ENCODE data around the gene CHMP6.

CHMP6 gene

DNA sequence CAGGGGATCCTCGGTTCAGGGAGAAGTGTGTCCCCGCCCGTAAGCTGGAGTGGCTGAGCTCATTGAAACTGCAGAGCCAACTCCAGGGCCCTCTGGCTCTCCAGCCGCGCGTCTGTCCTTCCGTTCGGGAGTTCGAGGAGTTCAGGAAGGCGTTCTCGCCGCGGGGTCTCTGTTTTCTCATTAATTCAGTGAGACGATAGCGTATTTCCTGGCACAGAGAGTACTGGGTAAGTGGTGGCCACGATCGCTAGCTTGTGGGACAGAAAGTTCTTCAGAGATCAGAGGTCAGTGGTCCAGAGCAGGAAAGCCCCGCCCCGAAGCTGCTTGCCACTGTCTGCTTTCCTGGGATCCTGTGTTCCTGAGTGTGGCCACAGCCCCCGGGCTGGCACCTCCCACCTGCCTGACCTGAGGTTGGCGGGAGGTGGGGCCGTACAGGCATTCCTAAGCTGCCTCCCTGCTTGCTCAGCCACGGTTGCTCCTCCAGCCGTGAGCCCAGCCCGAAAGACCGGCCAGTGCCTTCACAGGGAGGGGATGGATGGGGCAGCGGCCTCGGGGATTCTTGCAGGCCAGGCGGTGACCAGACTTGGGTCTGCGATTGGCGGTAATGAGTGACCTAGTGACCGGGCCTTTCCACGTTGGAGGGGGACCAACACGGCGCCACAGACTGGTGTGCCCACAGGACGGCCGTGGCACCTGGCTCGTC is 52.2 kb downstream of the CHMP6 start:
- DNase-seq: no peak

GRCh38 chr17:81044428-81044763 is 52.8 kb downstream of the CHMP6 start:
- DNase-seq: no peak

- DNase-seq: peak in 9 of 14 donors; percentile 28 to 66 (median 47)
These were observed 53.3 kb downstream of the CHMP6 start for GRCh38 chr17:81044764-81045589.

GRCh38 chr17:81045590-81046095 is 54.0 kb downstream of the CHMP6 start:
- no peak for DNase-seq

DNA sequence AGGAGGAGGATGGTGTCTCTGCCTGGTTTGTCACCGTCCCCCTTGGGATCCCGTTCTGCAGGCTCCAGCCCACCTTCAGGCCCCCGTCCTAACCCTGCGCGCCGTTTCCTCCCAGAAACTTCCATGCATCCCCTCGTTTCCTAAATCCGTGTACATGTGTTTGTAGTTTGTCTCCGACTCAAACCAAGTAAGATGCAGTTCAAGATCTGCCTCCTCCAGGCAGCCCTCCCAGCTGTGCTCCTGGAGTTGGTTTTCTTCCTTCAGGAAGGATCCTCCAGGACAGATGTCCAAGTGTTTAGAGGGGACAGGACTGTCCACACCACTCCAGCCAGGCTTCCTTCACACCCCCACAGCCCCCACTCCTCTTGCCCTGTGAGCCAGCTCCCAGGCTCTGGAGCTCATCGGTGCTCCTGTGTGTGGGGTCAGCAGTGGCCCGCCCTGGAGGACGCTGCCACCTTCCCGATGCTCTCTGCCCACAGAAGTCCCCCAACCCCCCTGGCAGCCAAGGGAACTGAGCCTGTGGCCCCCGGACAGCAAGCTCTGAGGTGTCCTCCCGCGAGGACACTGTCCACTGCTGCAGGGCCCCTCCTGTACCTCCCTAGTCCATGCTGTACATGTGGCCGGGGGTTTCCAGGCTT is 54.6 kb downstream of the CHMP6 start:
- no peak for DNase-seq

- DNase-seq: no peak
These were observed 55.2 kb downstream of the CHMP6 start for GRCh38 chr17:81046770-81047359.

DNA sequence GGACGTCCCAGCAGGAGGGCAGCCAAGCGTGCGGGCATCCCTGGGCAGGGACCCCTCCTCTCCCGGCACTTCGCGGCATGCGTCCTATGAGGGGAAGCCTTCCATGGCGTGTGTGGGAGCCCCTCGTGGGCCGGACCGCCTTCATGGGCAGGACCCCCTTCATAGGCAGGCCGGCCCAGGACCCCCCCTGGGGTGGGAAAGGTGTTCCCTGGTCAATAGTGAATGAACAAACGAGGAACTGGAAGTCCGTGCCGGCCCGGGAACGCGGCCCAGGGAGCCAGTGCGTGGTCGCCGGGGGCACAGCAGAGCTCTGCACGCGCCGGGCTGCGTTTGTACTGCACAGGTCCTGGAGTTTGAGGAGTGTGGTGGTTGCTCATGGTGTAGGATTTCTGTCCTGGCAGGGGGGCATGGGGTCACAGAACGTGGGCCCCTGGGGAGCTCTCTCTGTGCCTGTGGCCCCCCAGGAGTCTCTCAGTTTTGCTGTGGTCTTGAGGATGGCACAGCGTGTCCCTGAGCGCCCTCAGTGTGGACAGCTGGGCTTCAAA is 57.3 kb downstream of the CHMP6 start:
- DNase-seq: no peak

GRCh38 chr17:81049372-81049911 is 57.8 kb downstream of the CHMP6 start:
- DNase-seq: no peak

All from C1 segment of cervical spinal cord (tissue), 14 donors.